HPDE6-E6E7 (cell line): Measurements from ENCODE around the gene CENPV.
"Not testable (repeated sequence)": the region's sequence is repeated elsewhere in the genome, so short reads cannot be mapped to it uniquely, and the experiment has no call there.

Source experiments
- DNase-seq: peaks from one replicate; pipeline ENCODE4 v3.0.0; 2011; ENCODE audit warnings: missing footprints; ENCODE audit errors: extremely low spot score

CENPV gene

DNA sequence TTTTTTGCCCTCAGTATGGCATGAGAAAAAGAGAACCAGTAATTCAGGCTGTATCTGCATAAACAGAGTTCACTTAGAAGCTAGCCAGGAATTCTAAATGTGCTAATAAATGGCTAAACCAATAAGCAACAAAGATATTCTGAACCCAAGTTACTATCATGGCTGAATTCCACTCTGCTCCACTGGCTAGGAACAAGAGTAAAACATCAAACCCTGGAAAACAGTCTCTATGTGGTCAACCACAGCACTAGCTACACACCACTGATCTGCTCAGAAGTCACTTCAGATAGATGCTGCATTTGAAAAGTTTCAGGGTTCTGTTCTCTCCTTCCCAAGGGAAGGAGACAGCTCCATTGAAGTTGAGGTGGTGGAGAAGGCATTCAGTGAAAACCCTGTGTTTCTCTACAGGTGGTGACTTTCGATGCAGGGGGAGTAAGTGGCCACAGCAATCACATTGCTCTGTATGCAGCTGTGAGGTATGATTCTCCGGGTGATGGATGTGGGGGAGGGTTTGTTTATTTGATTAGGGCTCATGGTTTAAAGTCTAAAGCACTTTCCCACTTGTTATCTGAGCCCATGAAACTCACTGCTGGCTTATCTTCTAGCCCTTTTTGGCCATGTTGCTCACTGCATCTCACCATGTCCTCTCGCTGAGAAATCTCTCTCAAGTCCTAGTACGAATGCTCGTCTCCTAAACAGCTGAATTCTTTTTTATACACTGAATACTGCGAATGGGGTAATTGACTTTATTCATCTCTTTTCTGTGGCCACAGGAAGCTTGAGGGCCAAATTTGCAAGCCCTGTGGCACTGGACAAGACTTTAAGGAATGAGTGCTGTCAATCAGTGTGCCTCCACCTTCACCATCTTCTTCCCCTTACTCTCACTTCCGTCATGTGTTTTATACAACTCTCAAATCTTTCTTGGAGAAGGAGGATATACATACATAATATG is 39.9 kb downstream of the CENPV start:
- DNase-seq, result no peak

DNA sequence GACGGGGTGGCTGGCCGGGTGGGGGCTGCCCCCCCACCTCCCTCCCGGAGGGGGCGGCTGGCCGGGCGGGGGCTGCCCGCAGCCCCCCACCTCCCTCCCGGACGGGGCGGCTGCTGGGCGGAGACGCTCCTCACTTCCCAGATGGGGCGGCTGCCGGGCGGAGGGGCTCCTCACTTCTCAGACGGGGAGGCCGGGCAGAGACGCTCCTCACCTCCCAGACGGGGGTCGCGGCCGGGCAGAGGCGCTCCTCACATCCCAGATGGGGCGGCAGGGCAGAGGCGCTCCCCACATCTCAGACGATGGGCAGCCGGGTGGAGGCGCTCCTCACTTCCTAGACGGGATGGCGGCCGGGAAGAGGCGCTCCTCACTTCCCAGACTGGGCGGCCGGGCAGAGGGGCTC is 41.2 kb downstream of the CENPV start:
- not testable (repeated sequence) for DNase-seq

DNA sequence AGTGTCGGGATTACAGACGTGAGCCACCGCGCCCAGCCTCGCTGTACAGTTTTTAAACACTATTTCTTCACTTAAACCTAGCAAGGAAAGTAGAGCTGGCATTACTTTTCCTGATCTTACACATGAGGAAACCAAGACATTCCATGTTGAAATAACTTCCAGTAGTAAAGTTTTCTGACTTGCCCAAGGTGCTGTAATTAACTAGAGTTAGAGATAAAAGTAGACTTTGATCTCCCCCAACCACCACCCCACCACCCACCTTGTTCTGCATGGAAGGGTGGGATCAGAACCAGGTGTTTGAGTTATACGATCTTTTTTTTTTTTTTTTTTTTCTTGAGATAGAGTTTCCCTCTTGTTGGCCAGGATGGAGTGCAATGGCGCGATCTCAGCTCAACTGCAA is 47.1 kb downstream of the CENPV start:
- DNase-seq, result no peak

DNA sequence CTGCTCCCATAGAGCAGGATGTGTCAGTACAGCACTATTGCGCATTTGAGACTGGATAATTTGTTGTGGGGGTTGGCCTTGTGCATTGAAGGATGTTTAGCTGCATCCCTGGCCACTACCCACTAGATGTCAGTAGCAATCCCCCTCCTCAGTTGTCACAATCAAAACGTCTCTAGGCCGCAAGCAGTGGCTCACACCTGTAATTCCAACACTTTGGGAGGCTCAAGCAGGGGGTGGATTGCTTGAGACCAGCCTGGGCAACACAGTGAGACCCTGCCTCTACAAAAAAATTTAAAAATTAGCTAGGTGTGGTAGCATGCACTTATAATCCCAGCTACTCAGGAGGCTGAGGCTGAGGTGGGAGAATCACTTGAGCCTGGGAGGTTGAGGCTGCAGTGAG is 48.4 kb downstream of the CENPV start:
- DNase-seq, result no peak

DNA sequence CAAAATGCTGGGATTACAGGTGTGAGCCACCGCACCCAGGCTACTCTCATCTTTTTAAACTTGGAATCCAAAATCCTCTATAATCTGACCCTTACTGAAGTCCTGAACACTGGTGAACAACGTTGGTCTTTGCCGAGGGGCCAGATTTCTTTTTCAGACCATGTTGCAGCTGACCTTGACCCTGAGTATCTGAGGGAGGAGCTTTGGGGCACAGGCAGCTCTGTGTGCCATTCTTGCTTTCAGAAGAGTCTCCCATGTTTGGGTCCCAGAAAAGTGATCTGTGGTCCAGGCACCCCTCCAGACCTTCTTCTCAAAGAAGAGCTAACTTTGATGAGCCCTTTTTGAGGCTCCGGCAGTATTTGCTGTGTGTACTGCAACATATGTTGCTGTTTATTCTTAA is 50.4 kb downstream of the CENPV start:
- DNase-seq, result no peak

DNA sequence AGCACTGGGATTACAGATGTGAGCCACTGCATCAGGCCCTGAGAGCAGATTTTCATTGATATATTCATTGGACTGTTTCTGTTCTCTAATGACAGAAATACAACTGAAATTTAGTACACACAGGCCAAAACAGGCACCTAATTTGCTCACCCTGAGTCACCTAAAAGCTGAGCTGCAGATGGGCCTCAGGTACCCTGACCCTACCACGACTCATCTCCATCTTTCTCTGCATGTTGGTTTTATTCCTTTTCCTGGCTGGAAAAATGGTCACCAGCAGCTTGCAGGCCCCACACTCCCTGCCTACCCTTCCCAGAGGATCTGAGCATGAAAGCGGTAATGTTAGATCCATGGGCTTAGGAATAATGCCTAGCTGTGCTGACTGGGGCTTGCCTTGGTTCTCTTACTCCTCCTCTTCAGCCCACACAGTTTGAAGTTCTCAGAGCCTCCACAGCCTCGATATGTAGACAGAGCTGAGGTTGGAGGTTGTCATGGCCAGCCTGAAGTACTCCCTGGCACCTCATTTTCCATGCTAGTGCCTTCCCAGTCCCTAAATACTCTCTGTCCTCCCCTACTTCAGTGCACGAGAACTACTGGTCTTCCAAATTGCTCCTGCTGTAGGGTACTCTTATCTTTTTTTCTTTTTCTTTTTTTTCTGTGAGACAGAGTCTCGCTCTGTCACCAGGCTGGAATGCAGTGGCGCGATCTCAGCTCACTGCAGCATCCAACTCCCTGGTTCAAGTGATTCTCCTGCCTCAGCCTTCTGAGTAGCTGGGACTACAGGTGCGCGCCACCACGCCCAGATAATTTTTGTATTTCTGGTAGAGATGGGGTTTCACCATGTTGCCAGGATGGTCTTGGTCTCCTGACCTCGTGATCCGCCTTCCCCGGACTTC is 51.1 kb downstream of the CENPV start:
- DNase-seq, result no peak

DNA sequence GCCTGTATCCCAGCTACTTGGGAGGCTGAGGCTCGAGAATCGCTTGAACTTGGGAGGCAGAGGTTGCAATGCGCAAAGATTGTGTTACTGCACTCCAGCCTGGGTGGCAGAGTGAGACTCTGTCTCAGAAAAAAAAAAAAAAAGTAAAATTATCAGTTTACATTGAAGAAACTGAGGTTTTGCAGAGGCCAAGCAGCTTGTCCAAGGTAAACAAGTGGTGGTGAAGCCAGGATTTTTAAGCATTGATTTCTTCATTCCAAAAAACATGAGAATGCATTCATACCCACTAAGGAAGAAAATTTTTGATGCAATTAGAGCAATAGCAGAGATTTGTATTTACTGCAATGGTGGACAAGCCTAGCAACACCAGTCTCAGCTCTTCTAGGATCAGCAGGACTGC is 52.7 kb downstream of the CENPV start:
- DNase-seq, result no peak

DNA sequence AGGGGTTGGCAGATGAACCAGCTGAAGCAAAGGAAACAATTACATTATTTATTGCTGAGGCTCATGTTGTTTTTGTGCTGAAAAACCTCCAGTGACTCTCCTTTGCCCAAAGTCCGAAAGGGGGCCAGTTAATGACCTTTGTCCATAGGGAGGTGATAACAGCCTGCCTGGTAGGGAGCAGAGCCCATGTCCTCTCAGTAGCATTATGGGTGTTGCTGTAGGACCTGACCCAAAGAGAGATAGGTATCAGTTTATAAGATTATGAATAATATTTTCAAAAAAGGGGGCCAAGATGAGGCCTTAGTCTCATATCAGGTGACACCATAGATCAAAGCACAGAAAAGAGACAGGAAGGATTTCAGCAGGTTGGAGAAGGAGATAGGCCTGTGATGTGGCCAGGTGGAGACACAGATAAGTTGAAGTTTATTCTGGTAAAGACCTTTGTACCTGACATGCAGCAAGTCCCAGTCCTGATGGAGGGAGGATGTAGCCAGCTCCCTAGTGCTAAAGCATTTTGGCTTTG is 55.1 kb downstream of the CENPV start:
- no peak for DNase-seq

DNA sequence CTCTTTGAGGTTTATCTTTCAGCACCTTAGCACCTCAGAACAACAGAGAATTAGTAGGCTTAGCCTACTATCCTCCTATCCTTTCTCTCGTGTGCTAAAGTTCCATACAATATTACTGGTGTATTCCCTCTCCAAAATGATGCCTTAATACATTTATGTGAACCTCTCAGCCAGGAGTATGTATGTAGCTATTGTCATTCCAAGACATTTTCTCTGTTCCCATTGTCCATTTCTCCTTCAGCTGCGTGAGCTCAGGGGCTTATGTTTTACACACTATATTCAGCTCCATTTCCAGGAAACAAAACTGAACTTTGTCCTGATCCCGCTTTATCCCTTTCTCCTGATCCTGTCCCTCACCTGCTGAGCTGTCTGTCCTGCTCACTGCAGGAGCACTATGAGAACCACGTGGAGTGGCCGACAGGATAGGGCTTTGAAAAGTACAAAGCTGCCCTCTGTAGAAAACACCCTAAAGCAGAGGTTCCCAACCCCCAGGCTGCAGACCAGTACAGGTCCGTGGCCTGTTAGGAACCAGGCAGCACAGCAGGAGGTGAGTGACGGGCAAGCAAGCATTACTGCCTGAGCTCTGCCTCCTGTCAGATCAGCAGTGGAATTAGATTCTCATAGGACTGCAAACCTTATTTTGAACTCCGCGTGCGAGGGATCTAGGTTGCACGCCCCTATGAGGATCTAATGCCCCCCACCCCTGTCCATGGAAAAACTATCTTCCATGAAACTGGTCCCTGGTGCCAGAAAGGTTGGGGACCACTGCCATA is 55.7 kb downstream of the CENPV start:
- no peak for DNase-seq

DNA sequence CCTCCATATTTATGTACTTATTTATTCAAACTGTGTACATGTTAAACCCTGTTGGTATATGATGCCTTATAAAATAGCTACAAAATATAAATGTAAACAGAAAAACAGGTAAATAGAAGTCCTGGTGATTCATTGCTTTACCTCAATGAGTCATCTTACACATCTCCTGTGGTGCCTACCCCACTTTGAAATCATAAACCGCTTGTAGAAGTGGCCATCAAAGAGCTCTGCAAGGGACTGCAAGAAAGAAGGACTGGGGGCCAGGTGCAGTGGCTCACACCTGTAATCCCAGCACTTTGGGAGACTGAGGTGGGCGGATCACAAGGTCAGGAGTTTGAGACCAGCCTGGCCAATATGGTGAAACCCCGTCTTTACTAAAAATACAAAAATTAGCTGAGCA is 57.2 kb downstream of the CENPV start:
- peak; percentile 63 for DNase-seq

DNA sequence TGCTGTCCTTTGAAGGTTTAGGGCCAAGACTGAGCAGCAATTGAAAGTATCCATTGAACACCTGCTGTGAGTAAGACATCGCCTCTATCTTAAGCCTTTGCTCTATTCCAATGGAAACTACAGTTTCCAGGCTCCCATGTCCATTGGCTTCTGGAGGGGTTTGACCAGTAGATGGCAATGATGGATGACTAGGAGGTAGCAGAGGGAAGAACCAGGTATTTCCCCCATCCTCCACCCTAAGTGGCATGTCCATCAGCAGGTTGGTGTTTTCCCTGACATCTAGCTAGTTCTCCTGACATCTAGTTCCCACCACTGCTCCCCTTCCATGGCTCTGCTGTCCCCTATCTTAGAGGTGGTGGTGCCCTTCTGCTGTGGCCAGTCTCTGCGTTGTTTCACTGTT is 58.7 kb downstream of the CENPV start:
- DNase-seq, result no peak

DNA sequence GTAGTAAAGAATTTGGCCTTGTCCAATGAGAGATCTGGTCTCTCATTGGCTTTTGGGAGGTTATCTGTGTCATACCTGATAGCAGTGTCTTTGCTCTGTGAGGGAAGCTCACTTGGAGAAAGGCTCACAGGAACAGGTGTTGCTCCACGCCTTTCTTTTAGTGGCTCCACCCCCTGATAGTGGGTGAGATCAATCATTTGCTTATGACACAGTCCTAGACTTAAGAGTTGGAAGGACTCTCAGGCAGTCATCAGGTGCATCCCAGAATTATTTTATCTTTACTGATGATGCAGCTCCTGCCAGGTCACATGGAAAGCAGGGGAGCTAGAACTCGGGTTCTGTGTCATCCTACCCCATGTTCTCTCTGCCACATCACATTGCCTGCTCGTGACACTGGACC is 59.3 kb downstream of the CENPV start:
- no peak for DNase-seq
